Panc1 (cell line): ENCODE results near the gene PLB1.

Experiments
- POLR2AphosphoS5 ChIP-seq: IDR thresholded peaks from 2 replicates; pipeline ENCODE4 v1.6.1; 2012; ENCODE audit warnings: mild to moderate bottlenecking, low read depth, low read length, moderate library complexity
- REST ChIP-seq, 2 experiments: IDR thresholded peaks; 2 replicates each; pipeline ENCODE4 v1.6.1; 2011 to 2012; ENCODE audit warnings: low read depth in 2 of 2, control low read depth in 1 of 2, low read length in 1 of 2, mild to moderate bottlenecking in 1 of 2, moderate library complexity in 1 of 2; ENCODE audit not compliant: insufficient read depth in 1 of 2
- TCF7L2 ChIP-seq: IDR thresholded peaks from 2 replicates; pipeline ENCODE4 v1.6.1; 2011; ENCODE audit warnings: mild to moderate bottlenecking, low read depth, low read length, inconsistent platforms
- TF ChIP-seq, protein P1 (sequence below): fragments of 450-650 bp; IDR thresholded peaks from 2 replicates; pipeline ENCODE4 v1.5.1; 2017; ENCODE audit warnings: mild to moderate bottlenecking

DNA sequence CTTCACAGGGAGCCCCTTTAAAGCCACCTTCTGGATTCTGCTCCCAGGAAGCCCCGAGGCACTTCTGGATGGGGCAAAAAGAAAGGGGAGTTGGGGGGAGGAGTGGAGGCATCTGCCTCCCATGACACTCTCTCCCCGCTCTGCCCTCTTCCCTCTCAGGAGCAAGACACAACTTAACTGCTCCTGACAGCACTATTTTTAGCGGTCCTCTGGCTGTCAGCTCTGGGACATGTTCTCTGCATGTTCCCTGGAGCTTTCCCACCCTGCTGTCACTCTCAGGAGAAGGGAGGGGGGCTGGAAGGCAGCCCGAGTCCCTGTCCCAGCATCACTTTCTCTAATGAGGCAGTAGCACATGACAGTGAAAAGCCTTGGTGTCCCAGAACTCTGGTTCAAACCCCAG, 32.3 kb downstream of the PLB1 start:
- TF ChIP-seq, protein P1, sequence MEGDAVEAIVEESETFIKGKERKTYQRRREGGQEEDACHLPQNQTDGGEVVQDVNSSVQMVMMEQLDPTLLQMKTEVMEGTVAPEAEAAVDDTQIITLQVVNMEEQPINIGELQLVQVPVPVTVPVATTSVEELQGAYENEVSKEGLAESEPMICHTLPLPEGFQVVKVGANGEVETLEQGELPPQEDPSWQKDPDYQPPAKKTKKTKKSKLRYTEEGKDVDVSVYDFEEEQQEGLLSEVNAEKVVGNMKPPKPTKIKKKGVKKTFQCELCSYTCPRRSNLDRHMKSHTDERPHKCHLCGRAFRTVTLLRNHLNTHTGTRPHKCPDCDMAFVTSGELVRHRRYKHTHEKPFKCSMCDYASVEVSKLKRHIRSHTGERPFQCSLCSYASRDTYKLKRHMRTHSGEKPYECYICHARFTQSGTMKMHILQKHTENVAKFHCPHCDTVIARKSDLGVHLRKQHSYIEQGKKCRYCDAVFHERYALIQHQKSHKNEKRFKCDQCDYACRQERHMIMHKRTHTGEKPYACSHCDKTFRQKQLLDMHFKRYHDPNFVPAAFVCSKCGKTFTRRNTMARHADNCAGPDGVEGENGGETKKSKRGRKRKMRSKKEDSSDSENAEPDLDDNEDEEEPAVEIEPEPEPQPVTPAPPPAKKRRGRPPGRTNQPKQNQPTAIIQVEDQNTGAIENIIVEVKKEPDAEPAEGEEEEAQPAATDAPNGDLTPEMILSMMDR = no peak
- TF ChIP-seq POLR2AphosphoS5 = no peak
- no peak for TF ChIP-seq REST (IDR thresholded peaks at IDR 0.05; ENCODE audit: insufficient read depth in 1 of 2, low read depth in 2 of 2, low read length in 1 of 2)
- TF ChIP-seq TCF7L2 = no peak
